ENCODE results near the gene ANAPC5.

GRCh38 chr12:121330692-121331091 lies 21.5 kb downstream of the ANAPC5 start:
- no peak for TF ChIP-seq CTCF (conservative IDR thresholded peaks at IDR 0.05; ENCODE audit: low read depth, low read length)
- TF ChIP-seq EZH2 (IDR thresholded peaks at IDR 0.05; ENCODE audit: low read length, unreplicated experiment) = no peak
